ENCODE results near the gene UBQLN2. TPM values are rescaled to one million over a fixed set of nuclear protein-coding genes. Genes with fewer than 3 reads are reported as not detected.

The UBQLN2 gene
- total RNA-seq, 3 donors from 2014 or later, result 19.4 to 24.7 (median 21.3) TPM

DNA sequence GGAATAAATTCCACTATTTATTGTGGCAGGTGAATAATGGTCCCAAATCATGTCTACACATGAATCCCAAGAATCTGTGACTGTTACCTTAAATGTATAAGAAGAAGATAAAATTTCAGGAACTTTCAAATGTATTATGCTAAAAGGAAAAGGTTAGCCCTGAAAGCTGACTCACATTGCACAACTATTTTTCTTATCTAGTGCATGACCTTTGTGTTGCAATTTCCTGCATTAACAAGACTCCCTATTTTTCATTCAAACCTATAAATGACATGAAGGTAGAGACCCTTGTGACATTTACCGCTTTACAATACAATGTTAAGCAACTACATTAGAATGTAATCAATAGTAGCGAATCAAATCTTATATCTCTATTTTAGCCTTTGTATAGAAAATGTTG lies 36.7 kb downstream of the UBQLN2 start:
- no peaks in the 10 kb centered on the region for H3K36me3 ChIP-seq
- H3K4me3 ChIP-seq, result no peak overlapping the region
- H3K9me3 ChIP-seq, result peaks cover 0 to 4% of the 10 kb centered on the region in 2 donors
- H3K27ac ChIP-seq, result no peak overlapping the region
- no peak for DNase-seq (ENCODE audit: low spot score in 2 of 2)
- no peaks in the 10 kb centered on the region for H3K4me1 ChIP-seq
- H3K27me3 ChIP-seq, result peaks cover 0 to 34% of the 10 kb centered on the region in 2 donors
- no peak for TF ChIP-seq POLR2AphosphoS5 (IDR thresholded peaks at IDR 0.05)
- TF ChIP-seq POLR2A (IDR thresholded peaks at IDR 0.05), result no peak
- no peak for TF ChIP-seq CTCF (IDR thresholded peaks at IDR 0.05)
- intact Hi-C loops (cut with DNase I; ENCODE audit: low total_unique reads), result no loop called here

- intact Hi-C loops (cut with DNase I; ENCODE audit: low total_unique reads), result no loop called here
- Histone ChIP-seq H3K4me1 (no peaks in the 10 kb centered on the region), H3K4me3 (no peak overlapping the region), H3K27me3 (peaks cover 0 to 36% of the 10 kb centered on the region in 2 donors), H3K27ac (no peak overlapping the region), H3K9me3 (peaks cover 0 to 7% of the 10 kb centered on the region in 2 donors), H3K36me3 (no peaks in the 10 kb centered on the region)
- no peak for DNase-seq (ENCODE audit: low spot score in 2 of 2)
- no peak for TF ChIP-seq POLR2A (IDR thresholded peaks at IDR 0.05)
- TF ChIP-seq CTCF (IDR thresholded peaks at IDR 0.05), result no peak
- no peak for TF ChIP-seq POLR2AphosphoS5 (IDR thresholded peaks at IDR 0.05)
Observed at GRCh38 chrX:56600987-56601386, 37.6 kb downstream of the UBQLN2 start.

- H3K36me3 ChIP-seq, result no peaks in the 10 kb centered on the region
- no peak for DNase-seq (ENCODE audit: low spot score in 2 of 2)
- intact Hi-C loops (cut with DNase I; ENCODE audit: low total_unique reads), result no loop called here
Observed at GRCh38 chrX:56615282-56615681, 51.9 kb downstream of the UBQLN2 start.

More at GRCh38 chrX:56615282-56615681, 51.9 kb downstream of the UBQLN2 start:
- H3K4me3 ChIP-seq, result no peak overlapping the region
- H3K9me3 ChIP-seq, result peaks cover 8 to 14% of the 10 kb centered on the region in 2 donors
- H3K27me3 ChIP-seq, result peaks cover 0 to 5% of the 10 kb centered on the region in 2 donors
- TF ChIP-seq POLR2AphosphoS5 (IDR thresholded peaks at IDR 0.05), result no peak
- no peak for TF ChIP-seq CTCF (IDR thresholded peaks at IDR 0.05)
- no peak for TF ChIP-seq POLR2A (IDR thresholded peaks at IDR 0.05)
- no peak overlapping the region for H3K27ac ChIP-seq
- H3K4me1 ChIP-seq, result no peaks in the 10 kb centered on the region

Other genes starting within 250 kb of the UBQLN2 start
- 10 to 100 TPM in 2 of 3 donors, 1 to 10 TPM in 1; 6.6 to 15.7 (median 14.5) TPM for gene NBDY, start 165.6 kb downstream of the UBQLN2 start, total RNA-seq

Data from breast epithelium (tissue), 4 donors.